Measurements from ENCODE around the gene LNX1.

DNA sequence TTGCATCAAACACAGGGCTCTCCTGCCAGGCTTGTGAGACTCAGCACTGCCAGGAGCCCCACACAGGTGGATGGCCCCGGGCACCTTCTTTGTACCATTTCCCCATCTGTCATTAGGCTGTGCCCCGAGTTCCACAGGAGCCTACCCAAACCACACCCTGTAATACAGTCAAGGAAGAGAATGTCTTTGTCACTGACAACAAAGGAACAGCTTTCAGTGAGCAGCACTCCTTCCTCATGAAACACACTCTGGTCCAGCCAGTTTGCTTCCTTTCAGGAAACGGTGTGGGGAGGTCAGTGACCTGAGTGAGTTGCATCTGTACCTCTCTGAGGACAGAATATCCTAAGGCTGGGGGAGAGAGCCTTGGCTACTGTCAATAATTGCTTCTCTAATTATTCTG lies 53.7 kb downstream of the LNX1 start:
- TF ChIP-seq POLR2A (IDR thresholded peaks at IDR 0.05; ENCODE audit: low read length) (no peak), POLR2AphosphoS2 (conservative IDR thresholded peaks at IDR 0.05; ENCODE audit: low read length) (no peak), ZFP36 (IDR thresholded peaks at IDR 0.05; ENCODE audit: borderline replicate concordance, partially characterized antibody) (no peak), BHLHE40 (IDR thresholded peaks at IDR 0.05; ENCODE audit: low read depth, low read length) (no peak)
- TF ChIP-seq, protein P1, sequence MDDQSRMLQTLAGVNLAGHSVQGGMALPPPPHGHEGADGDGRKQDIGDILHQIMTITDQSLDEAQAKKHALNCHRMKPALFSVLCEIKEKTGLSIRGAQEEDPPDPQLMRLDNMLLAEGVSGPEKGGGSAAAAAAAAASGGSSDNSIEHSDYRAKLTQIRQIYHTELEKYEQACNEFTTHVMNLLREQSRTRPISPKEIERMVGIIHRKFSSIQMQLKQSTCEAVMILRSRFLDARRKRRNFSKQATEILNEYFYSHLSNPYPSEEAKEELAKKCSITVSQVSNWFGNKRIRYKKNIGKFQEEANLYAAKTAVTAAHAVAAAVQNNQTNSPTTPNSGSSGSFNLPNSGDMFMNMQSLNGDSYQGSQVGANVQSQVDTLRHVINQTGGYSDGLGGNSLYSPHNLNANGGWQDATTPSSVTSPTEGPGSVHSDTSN (IDR thresholded peaks at IDR 0.05) = no peak
- TF ChIP-seq, protein P2, sequence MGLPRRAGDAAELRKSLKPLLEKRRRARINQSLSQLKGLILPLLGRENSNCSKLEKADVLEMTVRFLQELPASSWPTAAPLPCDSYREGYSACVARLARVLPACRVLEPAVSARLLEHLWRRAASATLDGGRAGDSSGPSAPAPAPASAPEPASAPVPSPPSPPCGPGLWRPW (IDR thresholded peaks at IDR 0.05) = no peak
- TF ChIP-seq, protein P3, sequence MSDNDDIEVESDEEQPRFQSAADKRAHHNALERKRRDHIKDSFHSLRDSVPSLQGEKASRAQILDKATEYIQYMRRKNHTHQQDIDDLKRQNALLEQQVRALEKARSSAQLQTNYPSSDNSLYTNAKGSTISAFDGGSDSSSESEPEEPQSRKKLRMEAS (IDR thresholded peaks at IDR 0.05) = no peak
